ENCODE results near the gene DNAH12. TPM values are rescaled to one million over a fixed set of nuclear protein-coding genes. Genes with fewer than 3 reads are reported as not detected.
"Not testable (repeated sequence)": the region's sequence is repeated elsewhere in the genome, so short reads cannot be mapped to it uniquely, and the experiment has no call there.

DNAH12 gene
- total RNA-seq, 1 donor from 2014 or later, result 0.60 TPM

DNA sequence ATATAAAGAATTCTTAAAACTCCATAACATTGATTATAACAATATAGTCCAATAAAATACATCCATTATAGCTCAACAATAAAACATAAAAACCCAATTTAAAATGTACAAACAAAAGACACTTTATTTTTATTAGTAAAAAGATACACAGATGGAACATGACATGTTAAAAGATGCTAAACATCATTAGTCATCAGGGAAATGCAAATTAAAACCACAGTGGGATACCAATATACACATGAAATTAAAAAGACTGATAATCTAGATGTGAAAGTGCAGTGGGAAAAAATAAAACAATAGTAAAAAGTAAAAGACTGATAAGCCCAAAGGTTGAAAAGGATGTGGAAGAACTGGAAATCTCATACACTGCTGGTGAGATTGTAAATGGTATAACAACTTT lies 46.2 kb downstream of the DNAH12 start:
- no peak for DNase-seq (ENCODE audit: low spot score in 2 of 2, unreplicated experiment in 2 of 2)
- no peaks in the 10 kb centered on the region for H3K4me1 Mint-ChIP-seq
- H3K27ac Mint-ChIP-seq, result no peak overlapping the region
- no peaks in the 10 kb centered on the region for H3K9me3 Mint-ChIP-seq
- H3K4me3 Mint-ChIP-seq, result no peak overlapping the region
- no peaks in the 10 kb centered on the region for H3K36me3 Mint-ChIP-seq
- TF ChIP-seq, protein P1, sequence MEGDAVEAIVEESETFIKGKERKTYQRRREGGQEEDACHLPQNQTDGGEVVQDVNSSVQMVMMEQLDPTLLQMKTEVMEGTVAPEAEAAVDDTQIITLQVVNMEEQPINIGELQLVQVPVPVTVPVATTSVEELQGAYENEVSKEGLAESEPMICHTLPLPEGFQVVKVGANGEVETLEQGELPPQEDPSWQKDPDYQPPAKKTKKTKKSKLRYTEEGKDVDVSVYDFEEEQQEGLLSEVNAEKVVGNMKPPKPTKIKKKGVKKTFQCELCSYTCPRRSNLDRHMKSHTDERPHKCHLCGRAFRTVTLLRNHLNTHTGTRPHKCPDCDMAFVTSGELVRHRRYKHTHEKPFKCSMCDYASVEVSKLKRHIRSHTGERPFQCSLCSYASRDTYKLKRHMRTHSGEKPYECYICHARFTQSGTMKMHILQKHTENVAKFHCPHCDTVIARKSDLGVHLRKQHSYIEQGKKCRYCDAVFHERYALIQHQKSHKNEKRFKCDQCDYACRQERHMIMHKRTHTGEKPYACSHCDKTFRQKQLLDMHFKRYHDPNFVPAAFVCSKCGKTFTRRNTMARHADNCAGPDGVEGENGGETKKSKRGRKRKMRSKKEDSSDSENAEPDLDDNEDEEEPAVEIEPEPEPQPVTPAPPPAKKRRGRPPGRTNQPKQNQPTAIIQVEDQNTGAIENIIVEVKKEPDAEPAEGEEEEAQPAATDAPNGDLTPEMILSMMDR (IDR thresholded peaks at IDR 0.05; ENCODE audit: unreplicated experiment), result no peak
- H3K27me3 Mint-ChIP-seq (ENCODE audit: low read depth), result no peaks in the 10 kb centered on the region

DNA sequence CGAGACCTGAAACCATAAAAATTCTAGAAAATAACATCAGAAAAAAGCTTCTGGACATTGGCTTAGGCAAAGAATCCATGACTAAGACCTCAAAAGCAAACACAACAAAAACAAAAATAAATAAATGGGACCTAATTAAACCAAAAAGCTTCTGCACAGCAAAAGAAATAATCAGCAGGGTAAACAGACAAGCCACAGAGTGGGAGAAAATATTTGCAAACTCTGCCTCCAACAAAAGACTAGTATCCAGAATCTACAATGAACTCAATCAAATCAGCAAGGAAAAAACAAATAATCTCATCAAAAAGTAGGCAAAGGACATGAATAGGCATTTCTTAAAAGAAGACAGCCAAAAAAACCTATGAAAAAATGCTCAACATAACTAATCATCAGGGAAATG lies 59.6 kb downstream of the DNAH12 start:
- DNase-seq (ENCODE audit: low spot score in 2 of 2, unreplicated experiment in 2 of 2), result no peak
- H3K36me3 Mint-ChIP-seq, result peaks cover 2% of the 10 kb centered on the region
- H3K9me3 Mint-ChIP-seq, result peaks cover 3% of the 10 kb centered on the region
- H3K4me3 Mint-ChIP-seq, result no peak overlapping the region
- no peaks in the 10 kb centered on the region for H3K4me1 Mint-ChIP-seq
- TF ChIP-seq, protein P1 (IDR thresholded peaks at IDR 0.05; ENCODE audit: unreplicated experiment), result no peak
- no peak overlapping the region for H3K27ac Mint-ChIP-seq
- H3K27me3 Mint-ChIP-seq (ENCODE audit: low read depth), result no peaks in the 10 kb centered on the region

DNA sequence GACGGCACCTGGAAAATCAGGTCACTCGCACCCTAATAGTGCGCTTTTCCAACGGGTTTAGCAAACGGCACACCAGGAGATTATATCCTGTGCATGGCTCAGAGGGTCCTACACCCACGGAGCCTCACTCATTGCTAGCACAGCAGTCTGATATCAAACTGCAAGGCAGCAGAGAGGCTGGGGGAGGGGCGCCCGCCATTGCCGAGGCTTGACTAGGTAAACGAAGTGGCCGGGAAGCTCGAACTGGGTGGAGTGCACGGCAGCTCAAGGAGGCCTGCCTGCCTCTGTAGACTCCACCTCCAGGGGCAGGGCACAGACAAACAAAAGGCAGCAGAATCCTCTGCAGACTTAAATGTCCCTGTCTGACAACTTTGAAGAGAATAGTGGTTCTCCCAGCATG lies 67.0 kb downstream of the DNAH12 start:
- H3K9me3 Mint-ChIP-seq, result peaks cover 15% of the 10 kb centered on the region
- H3K27ac Mint-ChIP-seq, result not testable (repeated sequence)

DNA sequence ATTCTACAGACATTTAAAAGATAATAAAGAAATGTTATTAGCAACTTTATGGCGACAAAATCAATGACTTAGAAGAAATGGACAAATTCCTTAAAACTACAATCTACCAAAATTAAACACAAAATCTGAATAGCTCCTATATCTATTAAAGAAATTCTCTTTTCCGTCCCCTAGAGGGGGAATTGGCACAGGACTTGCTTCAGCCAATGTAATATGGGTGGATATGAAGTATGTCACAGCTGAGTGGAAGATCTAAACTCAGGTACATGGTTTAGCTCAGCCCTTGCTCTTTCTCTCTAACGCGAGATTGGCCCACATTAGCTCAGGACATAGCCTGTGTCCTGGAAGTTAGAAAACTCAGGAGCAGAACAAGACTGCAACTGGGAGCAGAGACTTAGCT lies 79.3 kb downstream of the DNAH12 start:
- TF ChIP-seq, protein P1 (IDR thresholded peaks at IDR 0.05; ENCODE audit: unreplicated experiment), result no peak
- no peaks in the 10 kb centered on the region for H3K4me1 Mint-ChIP-seq
- H3K4me3 Mint-ChIP-seq, result no peak overlapping the region
- no peak for DNase-seq (ENCODE audit: low spot score in 2 of 2, unreplicated experiment in 2 of 2)
- H3K9me3 Mint-ChIP-seq, result no peaks in the 10 kb centered on the region
- no peaks in the 10 kb centered on the region for H3K36me3 Mint-ChIP-seq
- no peak overlapping the region for H3K27ac Mint-ChIP-seq
- H3K27me3 Mint-ChIP-seq (ENCODE audit: low read depth), result no peaks in the 10 kb centered on the region

More for the DNA sequence above, 67.0 kb downstream of the DNAH12 start:
- H3K4me1 Mint-ChIP-seq; H3K27me3 Mint-ChIP-seq (ENCODE audit: low read depth); DNase-seq (ENCODE audit: low spot score in 2 of 2, unreplicated experiment in 2 of 2); H3K36me3 Mint-ChIP-seq; H3K4me3 Mint-ChIP-seq: not testable (repeated sequence)

DNA sequence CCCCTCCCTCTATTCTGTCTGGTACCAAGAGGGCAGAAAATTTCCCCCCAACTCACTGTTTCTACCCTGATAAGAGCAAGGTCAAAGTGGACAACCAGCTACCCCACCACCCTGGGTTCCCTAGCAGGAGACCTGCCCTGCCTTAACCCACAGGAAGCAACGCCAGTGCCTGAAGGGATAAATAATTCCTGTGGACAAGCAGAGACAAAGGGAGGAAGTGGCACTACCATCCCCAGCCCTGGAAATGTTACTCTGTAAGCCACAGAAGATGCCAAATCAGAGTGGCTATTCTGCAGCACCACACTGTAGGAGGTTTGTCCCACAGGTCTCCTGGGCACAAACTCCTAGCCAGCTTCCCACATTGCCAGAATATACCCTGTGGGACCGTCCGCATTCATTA lies 80.1 kb downstream of the DNAH12 start:
- Mint-ChIP-seq H3K4me3 (no peak overlapping the region), H3K4me1 (no peaks in the 10 kb centered on the region), H3K36me3 (no peaks in the 10 kb centered on the region), H3K9me3 (no peaks in the 10 kb centered on the region), H3K27ac (no peak overlapping the region), H3K27me3 (ENCODE audit: low read depth) (no peaks in the 10 kb centered on the region)
- DNase-seq (ENCODE audit: low spot score in 2 of 2, unreplicated experiment in 2 of 2), result no peak
- TF ChIP-seq, protein P1 (IDR thresholded peaks at IDR 0.05; ENCODE audit: unreplicated experiment), result no peak

DNA sequence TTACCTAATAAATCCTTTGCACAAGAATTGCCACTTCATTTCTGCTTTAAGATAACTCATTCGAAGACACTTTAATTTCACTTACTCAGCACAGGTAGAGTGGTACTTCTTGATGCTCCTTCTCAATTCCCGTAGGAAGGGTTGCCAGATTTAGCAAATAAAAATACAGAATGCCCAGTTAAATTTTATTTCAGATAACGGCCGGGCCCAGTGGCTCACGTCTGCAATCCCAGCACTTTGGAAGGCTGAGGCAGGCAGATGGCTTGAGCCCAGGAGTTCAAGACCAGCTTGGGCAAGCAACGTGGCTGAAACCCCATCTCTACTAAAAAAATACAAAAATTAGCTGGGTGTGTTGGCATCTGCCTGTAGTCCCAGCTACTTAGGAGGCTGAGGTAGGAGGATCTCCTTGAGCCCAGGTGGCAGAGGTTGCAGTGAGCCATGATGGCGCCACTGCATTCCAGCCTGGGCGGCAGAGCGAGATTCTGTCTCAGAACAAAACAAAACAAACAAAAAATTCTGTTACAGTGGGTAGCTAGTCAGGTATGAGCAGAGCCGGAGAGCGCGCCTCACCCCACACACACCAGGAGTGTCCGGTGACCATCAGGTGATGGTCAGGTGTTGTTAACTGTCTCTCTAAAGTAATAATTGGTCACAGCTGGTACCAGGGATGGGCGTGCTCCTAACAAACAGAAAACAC lies 92.8 kb downstream of the DNAH12 start:
- TF ChIP-seq, protein P1 (IDR thresholded peaks at IDR 0.05; ENCODE audit: unreplicated experiment), result no peak
- Mint-ChIP-seq H3K36me3 (no peaks in the 10 kb centered on the region), H3K27me3 (ENCODE audit: low read depth) (no peaks in the 10 kb centered on the region), H3K4me1 (peaks cover 32% of the 10 kb centered on the region), H3K4me3 (no peak overlapping the region), H3K27ac (peak overlapping the region; percentile 88), H3K9me3 (peaks cover 3% of the 10 kb centered on the region)
- no peak for DNase-seq (ENCODE audit: low spot score in 2 of 2, unreplicated experiment in 2 of 2)

DNA sequence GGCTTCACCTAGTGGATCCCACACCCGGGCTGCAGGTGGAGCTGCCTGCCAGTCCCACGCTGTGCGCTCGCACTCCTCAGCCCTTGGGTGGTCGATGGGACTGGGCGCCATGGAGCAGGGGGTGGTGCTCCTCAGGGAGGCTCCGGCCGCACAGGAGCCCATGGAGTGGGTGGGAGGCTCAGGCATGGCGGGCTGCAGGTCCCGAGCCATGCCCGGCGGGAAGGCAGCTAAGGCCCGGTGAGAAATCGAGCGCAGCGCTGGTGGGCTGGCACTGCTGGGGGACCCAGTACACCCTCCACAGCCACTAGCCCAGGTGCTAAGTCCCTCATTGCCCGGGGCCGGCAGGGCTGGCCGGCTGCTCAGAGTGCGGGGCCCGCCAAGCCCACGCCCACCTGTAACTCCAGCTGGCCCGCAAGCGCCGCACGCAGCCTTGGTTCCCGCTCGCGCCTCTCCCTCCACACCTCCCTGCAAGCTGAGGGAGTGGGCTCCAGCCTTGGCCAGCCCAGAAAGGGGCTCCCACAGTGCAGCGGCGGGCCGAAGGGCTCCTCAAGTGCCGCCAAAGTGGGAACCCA lies 94.8 kb downstream of the DNAH12 start:
- H3K9me3 Mint-ChIP-seq; H3K36me3 Mint-ChIP-seq; H3K27ac Mint-ChIP-seq; H3K4me3 Mint-ChIP-seq; DNase-seq (ENCODE audit: low spot score in 2 of 2, unreplicated experiment in 2 of 2); H3K27me3 Mint-ChIP-seq (ENCODE audit: low read depth): not testable (repeated sequence)
- H3K4me1 Mint-ChIP-seq, result peaks cover 31% of the 10 kb centered on the region

DNA sequence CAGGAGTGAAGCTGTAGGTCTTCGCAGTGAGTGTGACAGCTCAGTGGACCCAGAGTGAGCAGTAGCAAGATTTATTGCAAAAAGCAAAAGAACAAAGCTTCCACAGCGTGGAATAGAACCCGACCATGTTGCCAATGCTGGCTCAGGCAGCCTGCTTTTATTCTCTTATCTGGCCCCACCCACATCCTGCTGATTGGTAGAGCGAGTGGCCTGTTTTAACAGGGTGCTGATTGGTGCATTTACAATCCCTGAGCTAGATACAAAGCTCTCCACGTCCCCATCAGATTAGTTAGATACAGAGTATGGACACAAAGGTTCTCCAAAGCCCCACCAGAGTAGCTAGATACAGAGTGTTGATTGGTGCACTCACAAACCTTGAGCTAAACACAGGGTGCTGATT lies 95.7 kb downstream of the DNAH12 start:
- peak overlapping the region; percentile 39 for H3K27ac Mint-ChIP-seq
- not testable (repeated sequence) for DNase-seq (ENCODE audit: low spot score in 2 of 2, unreplicated experiment in 2 of 2); H3K4me3 Mint-ChIP-seq; H3K9me3 Mint-ChIP-seq; H3K27me3 Mint-ChIP-seq (ENCODE audit: low read depth); H3K36me3 Mint-ChIP-seq
- H3K4me1 Mint-ChIP-seq, result peaks cover 31% of the 10 kb centered on the region
